Omental fat pad (tissue), 4 donors: Measurements from ENCODE around the gene ITGAX. TPM values are rescaled to one million over a fixed set of nuclear protein-coding genes. Genes with fewer than 3 reads are reported as not detected.

Experiments
- ATAC-seq: fragments of 150-250 bp; one replicate; pipeline ENCODE4 v1.9.1; 2016; ENCODE audit warnings: mild to moderate bottlenecking, moderate library complexity; ENCODE audit not compliant: low FRiP score
- DNase-seq: peaks from one replicate; pipeline ENCODE4 v3.0.0-alpha.2; 2019; ENCODE audit warnings: low spot score
- total RNA-seq, 4 donors: library from RNA; depleted of rRNA; stranded (reverse); fragments of >200 nt; gene quantifications; one replicate each; pipeline ENCODE4 v1.1.0, GENCODE V29; 2016
- TF ChIP-seq, protein P1 (sequence below), 3 donors: fragments of 450-650 bp; IDR thresholded peaks; one replicate each; pipeline ENCODE4 v1.5.1; 2016 to 2017; ENCODE audit warnings: antibody characterized with exemption in 3 of 3, mild to moderate bottlenecking in 3 of 3, moderate library complexity in 2 of 3

The ITGAX gene
- total RNA-seq, 4 donors from 2014 or later = 11.7 to 161 (median 27.0) TPM

DNA sequence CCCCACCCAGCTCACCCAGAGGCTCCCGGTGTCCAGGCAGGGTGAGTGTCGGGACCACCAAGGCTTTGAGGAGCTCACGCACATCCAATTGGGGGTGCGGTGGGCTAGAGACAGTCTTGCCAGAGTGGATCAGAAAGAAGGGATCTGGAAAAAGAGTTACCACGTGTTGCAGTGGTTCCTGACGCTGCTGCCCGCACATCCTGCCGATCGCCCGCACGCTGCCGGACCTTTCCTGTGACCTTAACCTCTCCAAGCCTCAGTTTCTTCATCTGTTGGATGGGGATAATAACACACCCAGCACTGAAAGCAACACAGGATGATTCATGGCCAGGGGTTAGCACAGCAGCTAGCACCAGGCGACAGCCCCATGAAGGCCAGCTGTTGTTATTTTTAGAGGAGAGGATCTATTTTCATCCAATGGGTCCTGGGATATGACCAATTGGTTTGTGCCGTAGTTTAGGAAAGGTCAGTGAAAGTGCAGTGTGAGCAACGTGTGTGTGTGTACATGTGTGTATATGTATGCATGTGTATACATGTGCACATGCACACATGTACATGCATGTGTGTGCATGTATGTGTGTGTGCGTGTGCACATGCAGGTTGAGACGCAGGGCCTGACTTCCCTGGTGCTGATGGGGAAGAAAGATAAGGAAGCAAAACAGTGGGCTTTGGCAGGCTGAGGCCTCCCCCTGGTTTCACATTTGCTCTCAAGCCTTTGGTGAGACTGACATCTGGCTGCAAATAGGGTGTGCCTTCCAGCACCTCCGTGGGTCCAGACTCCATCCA, 2.5 kb downstream of the ITGAX start:
- ATAC-seq (peak; percentile 25), DNase-seq (no peak)
- TF ChIP-seq, protein P1, sequence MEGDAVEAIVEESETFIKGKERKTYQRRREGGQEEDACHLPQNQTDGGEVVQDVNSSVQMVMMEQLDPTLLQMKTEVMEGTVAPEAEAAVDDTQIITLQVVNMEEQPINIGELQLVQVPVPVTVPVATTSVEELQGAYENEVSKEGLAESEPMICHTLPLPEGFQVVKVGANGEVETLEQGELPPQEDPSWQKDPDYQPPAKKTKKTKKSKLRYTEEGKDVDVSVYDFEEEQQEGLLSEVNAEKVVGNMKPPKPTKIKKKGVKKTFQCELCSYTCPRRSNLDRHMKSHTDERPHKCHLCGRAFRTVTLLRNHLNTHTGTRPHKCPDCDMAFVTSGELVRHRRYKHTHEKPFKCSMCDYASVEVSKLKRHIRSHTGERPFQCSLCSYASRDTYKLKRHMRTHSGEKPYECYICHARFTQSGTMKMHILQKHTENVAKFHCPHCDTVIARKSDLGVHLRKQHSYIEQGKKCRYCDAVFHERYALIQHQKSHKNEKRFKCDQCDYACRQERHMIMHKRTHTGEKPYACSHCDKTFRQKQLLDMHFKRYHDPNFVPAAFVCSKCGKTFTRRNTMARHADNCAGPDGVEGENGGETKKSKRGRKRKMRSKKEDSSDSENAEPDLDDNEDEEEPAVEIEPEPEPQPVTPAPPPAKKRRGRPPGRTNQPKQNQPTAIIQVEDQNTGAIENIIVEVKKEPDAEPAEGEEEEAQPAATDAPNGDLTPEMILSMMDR (IDR thresholded peaks at IDR 0.05) = no peak

- ATAC-seq = no peak
- no peak for DNase-seq
- TF ChIP-seq, protein P1 (IDR thresholded peaks at IDR 0.05) = no peak
Measured at GRCh38 chr16:31360251-31360650, 5.3 kb downstream of the ITGAX start.

DNA sequence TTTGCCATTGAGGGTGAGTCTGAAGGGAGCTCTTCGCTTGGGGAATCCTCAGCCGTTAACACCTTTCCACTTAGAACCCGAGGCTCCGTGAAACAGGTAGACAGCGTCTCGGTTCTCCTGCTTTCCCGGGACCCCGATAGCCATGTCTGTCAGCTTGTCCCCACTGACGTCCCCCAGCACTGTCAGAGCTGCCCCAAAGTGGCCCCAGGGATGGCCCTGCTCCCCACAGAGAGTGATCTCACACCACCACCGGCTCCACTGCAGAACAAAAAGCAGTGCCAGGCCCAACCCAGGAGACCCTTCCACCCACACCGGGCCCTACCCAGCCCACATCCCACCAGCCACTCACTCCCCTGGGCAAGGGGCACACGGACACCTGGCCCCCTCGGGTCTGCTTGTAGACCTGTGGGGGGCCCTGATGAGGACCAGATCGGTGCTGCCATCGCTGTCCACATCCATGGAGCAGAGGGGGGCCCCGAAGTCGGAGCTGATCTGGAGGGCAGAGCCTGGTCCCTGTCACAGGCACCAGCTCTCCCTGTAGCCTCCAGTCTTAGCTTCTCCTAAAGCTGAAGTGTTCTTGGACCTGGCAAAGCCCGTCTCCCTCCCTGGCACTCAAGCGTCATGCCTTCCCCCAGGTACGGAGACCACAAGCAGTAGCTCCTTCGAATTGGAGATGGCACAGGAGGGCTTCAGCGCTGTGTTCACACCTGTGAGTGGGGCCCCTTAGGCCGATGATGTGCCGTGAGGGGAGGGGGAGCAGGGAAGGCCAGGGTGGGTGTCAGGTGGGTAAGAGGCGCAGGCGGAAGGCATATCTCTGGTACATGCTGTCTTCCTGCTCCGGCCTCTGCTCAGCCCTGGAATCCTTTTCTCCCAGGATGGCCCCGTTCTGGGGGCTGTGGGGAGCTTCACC, 6.5 kb downstream of the ITGAX start:
- DNase-seq (no peak), ATAC-seq (no peak)
- TF ChIP-seq, protein P1 (IDR thresholded peaks at IDR 0.05) = no peak

DNA sequence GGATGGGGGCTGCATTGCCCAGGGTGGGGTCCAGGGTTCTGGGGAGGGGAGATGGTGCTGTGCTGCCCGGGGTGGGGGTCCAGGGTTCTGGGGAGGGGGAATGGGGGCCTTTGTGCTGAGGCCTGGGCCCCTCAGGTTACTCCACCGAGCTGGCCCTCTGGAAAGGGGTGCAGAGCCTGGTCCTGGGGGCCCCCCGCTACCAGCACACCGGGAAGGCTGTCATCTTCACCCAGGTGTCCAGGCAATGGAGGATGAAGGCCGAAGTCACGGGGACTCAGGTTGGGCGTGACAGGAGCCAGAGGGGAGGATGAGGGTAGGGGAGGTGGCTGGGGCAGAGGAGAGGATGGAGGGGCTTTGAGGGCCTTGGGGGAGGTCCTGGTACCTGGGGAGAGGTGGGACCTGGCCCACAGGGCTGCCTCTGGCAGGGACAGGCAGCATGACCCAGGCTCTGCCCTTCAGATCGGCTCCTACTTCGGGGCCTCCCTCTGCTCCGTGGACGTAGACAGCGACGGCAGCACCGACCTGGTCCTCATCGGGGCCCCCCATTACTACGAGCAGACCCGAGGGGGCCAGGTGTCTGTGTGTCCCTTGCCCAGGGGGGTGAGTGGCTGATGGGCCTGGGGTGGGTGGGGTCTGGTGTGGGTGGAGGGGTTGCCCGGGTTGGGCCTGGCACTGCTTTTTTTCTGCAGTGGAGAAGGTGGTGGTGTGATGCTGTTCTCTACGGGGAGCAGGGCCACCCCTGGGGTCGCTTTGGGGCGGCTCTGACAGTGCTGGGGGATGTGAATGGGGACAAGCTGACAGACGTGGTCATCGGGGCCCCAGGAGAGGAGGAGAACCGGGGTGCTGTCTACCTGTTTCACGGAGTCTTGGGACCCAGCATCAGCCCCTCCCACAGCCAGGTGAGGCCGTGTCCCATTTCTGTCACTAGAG, 7.8 kb downstream of the ITGAX start:
- ATAC-seq (no peak), DNase-seq (peak; percentile 5)
- TF ChIP-seq, protein P1 (IDR thresholded peaks at IDR 0.05) = no peak

GRCh38 chr16:31363721-31364120, 8.7 kb downstream of the ITGAX start:
- ATAC-seq (no peak), DNase-seq (peak; percentile 11)
- TF ChIP-seq, protein P1 (IDR thresholded peaks at IDR 0.05) = no peak

DNA sequence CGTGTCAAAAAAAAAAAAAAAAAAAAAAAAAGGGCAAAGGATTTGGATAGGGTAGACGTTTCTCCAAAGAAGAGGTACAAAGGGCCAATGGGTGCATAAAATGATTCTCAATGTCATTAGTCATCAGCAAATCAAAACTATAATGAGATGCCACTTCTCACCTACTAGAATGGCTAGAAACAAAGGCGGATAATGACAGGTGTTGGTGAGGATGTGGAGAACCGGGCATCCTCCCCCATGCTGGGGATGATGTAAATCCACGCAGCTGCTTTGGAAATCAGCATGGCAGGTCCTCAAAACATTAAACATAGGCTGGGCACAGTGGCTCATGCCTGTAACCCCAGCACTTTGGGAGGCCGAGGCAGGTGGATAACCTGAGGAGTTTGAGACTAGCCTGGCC, 9.4 kb downstream of the ITGAX start:
- DNase-seq (no peak), ATAC-seq (no peak)
- TF ChIP-seq, protein P1 (IDR thresholded peaks at IDR 0.05) = no peak
